Measurements from ENCODE around the gene ANKRD24.

DNA sequence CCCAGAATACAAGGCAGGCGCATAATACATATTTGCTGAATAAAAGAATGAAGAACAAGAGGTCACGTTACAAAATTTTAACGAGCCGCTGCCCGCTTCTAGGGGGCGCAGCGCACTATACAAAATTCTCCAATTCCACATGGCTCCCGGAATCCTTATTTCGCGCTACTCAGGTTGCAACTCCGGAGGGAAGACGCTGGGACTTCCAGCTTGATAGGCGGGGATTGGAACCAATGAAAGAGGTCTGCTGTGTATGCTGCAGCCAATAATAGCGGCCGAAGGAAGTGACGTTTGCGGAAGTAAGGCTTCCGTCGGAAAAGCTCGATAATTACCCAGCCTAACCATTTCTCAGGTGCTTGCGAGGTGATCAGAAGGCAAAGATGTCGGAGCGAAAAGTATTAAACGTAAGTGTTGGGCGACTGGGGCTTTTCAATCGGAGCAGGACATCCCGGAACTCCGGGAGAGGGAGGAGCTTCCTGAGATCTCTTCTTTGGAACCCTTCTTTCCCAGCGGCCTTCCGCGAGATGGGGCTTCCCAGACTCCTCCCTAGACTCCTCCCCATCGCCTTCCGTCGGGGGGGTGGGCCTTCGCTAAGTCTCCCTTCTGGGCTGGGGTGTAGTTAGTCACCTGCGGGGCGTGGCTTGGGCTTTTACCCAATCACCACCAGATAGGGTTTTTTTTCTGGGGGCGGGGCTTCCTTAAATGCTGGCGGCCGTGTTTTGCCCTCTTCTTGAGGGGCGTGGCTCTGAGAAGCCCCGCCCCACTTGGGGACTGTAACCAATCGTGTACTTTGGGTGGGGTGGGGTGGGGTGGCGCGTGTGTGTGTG, 64.5 kb downstream of the ANKRD24 start, which contains the start of gene YJU2:
- TF ChIP-seq, protein P1, sequence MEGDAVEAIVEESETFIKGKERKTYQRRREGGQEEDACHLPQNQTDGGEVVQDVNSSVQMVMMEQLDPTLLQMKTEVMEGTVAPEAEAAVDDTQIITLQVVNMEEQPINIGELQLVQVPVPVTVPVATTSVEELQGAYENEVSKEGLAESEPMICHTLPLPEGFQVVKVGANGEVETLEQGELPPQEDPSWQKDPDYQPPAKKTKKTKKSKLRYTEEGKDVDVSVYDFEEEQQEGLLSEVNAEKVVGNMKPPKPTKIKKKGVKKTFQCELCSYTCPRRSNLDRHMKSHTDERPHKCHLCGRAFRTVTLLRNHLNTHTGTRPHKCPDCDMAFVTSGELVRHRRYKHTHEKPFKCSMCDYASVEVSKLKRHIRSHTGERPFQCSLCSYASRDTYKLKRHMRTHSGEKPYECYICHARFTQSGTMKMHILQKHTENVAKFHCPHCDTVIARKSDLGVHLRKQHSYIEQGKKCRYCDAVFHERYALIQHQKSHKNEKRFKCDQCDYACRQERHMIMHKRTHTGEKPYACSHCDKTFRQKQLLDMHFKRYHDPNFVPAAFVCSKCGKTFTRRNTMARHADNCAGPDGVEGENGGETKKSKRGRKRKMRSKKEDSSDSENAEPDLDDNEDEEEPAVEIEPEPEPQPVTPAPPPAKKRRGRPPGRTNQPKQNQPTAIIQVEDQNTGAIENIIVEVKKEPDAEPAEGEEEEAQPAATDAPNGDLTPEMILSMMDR (IDR thresholded peaks at IDR 0.05; ENCODE audit: insufficient read depth, low read length), result peak; percentile 30
- peak; percentile 66 for TF ChIP-seq POLR2AphosphoS5 (IDR thresholded peaks at IDR 0.05; ENCODE audit: low read depth)
- TF ChIP-seq, protein P2, sequence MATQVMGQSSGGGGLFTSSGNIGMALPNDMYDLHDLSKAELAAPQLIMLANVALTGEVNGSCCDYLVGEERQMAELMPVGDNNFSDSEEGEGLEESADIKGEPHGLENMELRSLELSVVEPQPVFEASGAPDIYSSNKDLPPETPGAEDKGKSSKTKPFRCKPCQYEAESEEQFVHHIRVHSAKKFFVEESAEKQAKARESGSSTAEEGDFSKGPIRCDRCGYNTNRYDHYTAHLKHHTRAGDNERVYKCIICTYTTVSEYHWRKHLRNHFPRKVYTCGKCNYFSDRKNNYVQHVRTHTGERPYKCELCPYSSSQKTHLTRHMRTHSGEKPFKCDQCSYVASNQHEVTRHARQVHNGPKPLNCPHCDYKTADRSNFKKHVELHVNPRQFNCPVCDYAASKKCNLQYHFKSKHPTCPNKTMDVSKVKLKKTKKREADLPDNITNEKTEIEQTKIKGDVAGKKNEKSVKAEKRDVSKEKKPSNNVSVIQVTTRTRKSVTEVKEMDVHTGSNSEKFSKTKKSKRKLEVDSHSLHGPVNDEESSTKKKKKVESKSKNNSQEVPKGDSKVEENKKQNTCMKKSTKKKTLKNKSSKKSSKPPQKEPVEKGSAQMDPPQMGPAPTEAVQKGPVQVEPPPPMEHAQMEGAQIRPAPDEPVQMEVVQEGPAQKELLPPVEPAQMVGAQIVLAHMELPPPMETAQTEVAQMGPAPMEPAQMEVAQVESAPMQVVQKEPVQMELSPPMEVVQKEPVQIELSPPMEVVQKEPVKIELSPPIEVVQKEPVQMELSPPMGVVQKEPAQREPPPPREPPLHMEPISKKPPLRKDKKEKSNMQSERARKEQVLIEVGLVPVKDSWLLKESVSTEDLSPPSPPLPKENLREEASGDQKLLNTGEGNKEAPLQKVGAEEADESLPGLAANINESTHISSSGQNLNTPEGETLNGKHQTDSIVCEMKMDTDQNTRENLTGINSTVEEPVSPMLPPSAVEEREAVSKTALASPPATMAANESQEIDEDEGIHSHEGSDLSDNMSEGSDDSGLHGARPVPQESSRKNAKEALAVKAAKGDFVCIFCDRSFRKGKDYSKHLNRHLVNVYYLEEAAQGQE (IDR thresholded peaks at IDR 0.05; ENCODE audit: insufficient replicate concordance, low read depth), result peak; percentile 63
- TF ChIP-seq SPI1 (IDR thresholded peaks at IDR 0.05; ENCODE audit: borderline replicate concordance, low read depth), result peak; percentile 40; the same call in 1 of the 2 replicates
- TF ChIP-seq GABPA (IDR thresholded peaks at IDR 0.05; ENCODE audit: low read depth), result peak; percentile 98

Data from HL-60 (cell line).